ENCODE results near the gene SLC17A2.
A peak's percentile ranks its signal among the peaks of the same experiment; 100 is the strongest.

Gene SLC17A2

GRCh38 chr6:25889877-25890853 is 40.3 kb downstream of the SLC17A2 start:
- peak in 4 of 10 donors; percentile 6 to 33 (median 10) for DNase-seq
- intact Hi-C loops (cut with DNase I): no loop called here

GRCh38 chr6:25888626-25889025 is 41.9 kb downstream of the SLC17A2 start:
- DNase-seq: no peak
- intact Hi-C loops (cut with DNase I): no loop called here

- intact Hi-C loops (cut with DNase I): no loop called here
- no peak for DNase-seq
Measured at GRCh38 chr6:25886066-25886465, 44.4 kb downstream of the SLC17A2 start.

DNA sequence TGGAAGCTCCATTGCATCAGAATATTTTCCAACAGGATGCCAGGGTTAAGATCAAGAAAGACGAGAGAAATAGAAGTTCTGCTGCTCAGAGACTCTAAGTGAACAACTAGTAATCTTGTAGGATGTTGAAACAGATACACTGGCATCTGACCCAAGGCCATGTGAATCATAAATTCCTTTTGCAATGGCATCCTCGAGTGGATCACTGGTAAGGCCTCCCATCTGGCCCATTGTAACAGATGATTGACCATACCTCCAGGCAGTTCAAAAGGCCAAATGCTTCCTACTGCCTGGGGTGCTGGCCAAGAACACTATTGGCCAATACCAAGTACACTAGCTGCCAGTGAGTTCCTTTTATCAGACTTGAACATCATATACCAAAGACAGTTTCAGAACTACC is 46.5 kb downstream of the SLC17A2 start:
- intact Hi-C loops (cut with DNase I): no loop called here
- no peak for DNase-seq

GRCh38 chr6:25883536-25883935 is 47.0 kb downstream of the SLC17A2 start:
- intact Hi-C loops (cut with DNase I): no loop called here
- no peak for DNase-seq

- intact Hi-C loops (cut with DNase I): no loop called here
- peak in 4 of 10 donors; percentile 7 to 84 (median 69) for DNase-seq
Measured at GRCh38 chr6:25882051-25882496, 48.4 kb downstream of the SLC17A2 start.

DNA sequence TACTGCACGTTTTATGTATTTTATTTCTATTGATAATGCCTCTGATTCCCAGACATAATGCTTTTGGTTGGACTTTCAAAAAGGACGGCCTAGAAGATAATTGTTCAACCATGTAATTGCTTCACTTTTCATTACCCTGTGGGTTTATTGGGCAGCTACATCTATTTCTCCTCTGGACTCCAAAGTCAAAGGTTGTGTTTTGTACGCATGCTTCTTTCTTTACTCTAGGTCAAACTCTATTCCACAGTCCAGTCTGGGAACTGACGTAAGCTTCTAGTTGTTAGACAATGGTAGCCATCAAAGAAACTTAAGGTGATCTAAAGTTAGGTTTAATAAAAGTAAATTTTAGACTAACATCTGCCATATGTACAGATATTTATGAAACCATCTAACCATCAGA is 49.9 kb downstream of the SLC17A2 start:
- intact Hi-C loops (cut with DNase I): no loop called here
- no peak for DNase-seq

- no peak for DNase-seq
- intact Hi-C loops (cut with DNase I): no loop called here
Measured at GRCh38 chr6:25878721-25879322, 51.7 kb downstream of the SLC17A2 start.

DNA sequence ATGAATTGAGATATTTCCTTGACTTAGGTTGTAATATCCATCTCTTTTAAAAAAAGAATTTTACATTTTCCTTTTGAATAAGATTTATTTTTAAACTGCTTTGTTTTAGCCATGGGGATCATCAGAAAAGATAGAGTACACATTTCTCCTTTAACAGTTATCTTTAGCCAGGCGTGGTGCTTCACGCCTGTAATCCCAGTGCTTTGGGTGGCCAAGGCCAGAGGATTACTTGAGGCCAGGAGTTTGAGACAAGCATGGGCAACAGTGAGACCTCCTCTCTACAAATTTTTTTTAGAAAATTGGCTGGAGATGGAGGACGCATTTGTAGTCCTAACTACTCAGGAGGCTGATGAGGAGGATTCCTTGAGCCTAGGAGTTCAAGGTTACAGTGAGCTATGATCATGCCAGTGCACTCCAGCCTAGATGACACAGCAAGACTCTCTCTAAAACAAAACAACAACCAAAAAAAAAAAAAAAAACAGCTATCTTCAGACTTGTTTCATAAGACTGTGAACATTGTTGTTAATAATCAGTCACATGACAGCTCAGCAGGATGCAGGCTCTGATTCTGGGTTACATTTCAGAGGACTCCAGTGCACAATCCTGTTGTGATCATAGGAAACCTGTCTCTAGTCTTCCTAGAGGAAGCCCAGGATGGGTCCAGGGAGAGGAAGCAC is 54.4 kb downstream of the SLC17A2 start:
- DNase-seq: no peak
- intact Hi-C loops (cut with DNase I): no loop called here

GRCh38 chr6:25875563-25875905 is 55.0 kb downstream of the SLC17A2 start:
- no peak for DNase-seq
- intact Hi-C loops (cut with DNase I): no loop called here

- no peak for DNase-seq
- intact Hi-C loops (cut with DNase I): no loop called here
Measured at GRCh38 chr6:25874822-25875562, 55.5 kb downstream of the SLC17A2 start.

GRCh38 chr6:25874118-25874517 is 56.4 kb downstream of the SLC17A2 start, which contains the start of gene SLC17A3:
TSS of gene SLC17A3 (minus strand) at chr6:25874243. CDS start at chr6:25868387, 5,856 bp downstream.
- no peak for DNase-seq
- intact Hi-C loops (cut with DNase I): no loop called here

- intact Hi-C loops (cut with DNase I): no loop called here
- DNase-seq: no peak
Measured at GRCh38 chr6:25872814-25873213, 57.7 kb downstream of the SLC17A2 start.

DNA sequence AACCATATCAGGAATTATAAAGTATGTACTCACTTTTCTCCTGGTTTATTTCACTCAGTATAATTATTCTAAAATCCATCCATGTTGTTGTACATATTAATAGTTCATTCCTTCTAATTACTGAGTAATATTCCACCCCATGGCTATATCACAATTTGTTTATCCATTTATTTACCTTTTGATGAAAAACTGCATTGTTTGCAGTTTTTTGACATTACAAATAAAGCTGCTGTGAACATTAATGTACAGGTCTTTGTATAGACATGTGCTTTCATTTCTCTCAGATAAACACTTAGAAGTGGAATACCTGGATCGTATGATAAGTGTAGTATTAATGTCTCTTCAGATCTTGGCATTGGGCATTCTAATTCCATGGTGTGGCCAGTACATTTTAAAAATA is 60.7 kb downstream of the SLC17A2 start:
- intact Hi-C loops (cut with DNase I): no loop called here
- DNase-seq: no peak

GRCh38 chr6:25868436-25869183 is 61.9 kb downstream of the SLC17A2 start:
- intact Hi-C loops (cut with DNase I): no loop called here
- no peak for DNase-seq

DNA sequence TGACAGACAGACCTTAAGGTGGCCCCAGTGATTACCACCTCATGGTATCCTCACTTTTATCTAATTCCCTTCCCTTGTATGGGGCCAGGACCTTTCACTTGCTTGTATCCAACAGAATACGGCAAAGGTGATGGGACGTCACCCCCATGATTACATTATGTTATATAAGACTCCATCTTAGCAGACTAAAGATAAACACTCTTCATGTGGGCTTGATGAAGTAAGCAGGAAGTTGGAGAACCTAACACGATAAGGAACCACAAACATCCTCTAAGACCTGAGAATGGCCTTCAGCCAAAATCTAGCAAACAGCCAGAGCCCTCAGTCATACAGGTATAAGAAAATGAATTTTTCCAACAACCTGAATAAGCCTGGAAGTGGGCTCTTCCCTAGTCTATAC is 64.5 kb downstream of the SLC17A2 start:
- no peak for DNase-seq
- intact Hi-C loops (cut with DNase I): no loop called here

DNA sequence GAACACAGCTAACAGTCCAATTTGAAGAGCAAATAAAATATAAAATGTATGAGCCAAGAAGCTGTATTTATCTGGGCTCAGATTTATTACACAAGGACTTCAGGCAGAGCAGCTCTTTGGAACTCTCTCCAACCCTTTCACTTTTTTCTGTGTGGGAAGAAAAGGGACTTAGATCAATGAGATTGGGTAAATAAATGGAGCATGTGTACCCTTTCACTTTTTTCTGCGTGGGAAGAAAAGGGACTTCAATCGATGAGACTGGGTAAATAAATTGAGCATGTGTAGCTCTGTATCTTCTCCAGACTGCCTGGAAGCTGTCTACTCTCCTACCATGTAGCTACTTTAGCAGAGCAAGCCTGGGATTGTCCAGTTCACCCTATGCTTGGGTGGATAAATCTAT is 67.1 kb downstream of the SLC17A2 start:
- no peak for DNase-seq
- intact Hi-C loops (cut with DNase I): no loop called here
